ENCODE measurements around the gene AUTS2.
"Not testable (repeated sequence)": the region's sequence is repeated elsewhere in the genome, so short reads cannot be mapped to it uniquely, and the experiment has no call there.

Gene AUTS2

DNA sequence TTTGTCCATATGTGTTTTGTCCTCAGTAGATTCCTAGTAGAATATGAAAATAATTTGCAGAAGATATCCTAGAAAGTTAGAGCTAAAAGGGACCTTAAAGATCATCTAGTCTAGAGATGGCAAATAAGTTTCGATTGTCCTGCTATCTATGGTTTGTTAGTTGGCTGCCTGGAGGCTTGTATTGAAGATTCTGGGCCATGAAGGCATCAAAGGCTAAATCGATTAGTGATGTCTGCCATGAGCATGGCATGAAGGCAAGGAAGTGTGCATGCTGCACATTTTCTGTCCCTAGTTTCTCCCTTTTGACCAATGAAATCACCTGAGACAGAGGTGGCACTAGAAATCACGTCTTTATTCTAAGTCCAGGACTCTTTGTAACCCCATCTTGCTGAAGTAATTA lies 979.9 kb downstream of the AUTS2 start:
- DNase-seq, result no peak

DNA sequence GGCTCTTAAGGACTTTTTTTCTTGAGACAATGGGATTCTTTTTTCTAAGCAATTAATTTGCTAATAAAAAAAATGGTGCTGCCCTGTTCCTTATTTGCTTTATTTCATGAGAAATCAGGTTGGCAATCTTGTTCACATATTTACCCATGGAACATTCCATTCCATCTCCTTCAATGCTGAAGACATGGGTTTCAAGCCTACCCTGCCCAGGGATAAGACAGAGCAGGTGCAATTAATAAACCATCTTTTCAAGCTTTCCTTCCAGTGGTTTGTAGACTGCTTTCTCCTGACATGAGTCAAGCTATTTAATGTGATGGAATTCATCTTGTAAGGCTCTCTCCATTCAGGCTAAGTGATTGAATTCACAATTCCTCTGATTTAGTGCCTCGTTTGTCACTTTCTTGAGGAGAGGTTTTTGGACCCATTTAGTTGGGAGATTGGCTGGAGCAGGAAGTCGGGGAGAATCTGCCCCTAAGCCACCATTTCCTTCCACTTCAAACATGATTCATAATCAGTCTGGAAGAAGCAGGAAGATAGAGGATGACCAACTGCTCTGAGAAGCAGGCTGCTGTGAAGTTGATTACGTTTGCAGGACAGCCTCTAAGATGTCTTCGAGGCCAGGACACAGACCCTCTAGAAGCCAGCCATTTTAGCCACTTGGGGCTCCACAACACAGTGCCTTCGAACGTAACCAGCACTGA lies 981.3 kb downstream of the AUTS2 start:
- DNase-seq, result no peak

DNA sequence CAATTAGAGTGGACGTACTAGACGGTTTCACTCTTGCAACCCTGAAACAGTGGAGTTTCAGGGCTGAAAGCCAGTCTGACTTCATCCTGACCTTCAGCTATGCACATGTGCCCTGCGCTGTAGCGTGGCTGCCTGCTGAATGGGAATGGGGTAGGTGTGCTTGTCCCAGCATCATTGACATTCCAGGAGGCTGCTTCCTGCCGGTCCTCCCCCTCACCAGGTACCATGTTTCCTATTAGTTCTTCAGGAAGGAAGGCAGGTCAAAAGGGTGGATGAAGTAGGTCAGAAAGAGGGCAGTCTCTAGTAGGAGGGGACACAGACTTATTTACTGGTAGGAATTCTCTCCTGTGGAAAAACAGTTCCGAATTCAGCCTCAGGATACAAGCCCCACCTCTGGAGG lies 981.9 kb downstream of the AUTS2 start:
- no peak for DNase-seq

DNA sequence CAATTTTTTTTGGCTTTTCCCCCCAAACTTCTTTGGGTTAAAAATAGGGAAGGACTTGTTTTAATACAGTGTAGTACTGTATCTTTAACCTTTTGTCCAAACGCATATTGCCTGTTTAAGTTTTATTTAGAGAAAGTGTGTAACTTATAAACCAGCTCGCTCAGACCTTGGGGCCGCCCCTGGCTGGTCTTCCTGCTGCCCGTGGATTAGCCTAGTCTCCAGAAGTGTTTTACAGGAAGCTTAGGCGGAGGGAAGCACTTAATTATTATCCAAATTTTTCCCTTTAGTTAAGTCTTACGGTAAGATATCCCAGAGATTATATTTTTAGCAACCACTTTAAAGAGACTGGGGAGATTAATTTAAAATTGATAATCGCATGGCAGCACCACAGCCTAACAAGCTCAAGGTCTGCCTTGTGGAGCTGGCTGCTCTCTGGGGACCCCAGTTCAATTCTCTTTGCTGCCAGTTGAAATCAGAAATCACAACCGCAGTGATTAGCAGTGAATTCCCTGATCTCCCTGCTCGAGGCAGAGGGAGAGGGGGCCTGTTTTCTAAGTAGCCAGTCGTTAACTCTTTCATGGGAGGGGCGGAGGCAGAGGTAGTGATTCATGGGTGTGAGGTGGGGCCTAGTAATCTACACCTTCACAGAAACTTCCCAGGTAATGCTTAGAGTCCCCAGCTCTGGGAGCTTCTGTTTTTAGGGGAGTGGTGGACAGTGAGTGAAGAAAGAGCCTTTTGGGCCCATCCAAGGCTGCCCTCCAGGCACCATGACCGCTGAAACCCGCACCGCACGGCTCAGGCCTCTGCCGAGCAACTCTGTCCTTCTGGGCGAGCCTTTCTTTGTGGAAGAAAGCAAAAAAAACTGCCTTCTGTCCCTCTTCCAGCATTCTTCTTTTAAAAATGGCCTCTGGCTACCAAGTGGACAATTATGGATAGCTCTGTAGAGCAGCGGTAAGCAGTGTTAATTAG lies 984.9 kb downstream of the AUTS2 start:
- no peak for DNase-seq

DNA sequence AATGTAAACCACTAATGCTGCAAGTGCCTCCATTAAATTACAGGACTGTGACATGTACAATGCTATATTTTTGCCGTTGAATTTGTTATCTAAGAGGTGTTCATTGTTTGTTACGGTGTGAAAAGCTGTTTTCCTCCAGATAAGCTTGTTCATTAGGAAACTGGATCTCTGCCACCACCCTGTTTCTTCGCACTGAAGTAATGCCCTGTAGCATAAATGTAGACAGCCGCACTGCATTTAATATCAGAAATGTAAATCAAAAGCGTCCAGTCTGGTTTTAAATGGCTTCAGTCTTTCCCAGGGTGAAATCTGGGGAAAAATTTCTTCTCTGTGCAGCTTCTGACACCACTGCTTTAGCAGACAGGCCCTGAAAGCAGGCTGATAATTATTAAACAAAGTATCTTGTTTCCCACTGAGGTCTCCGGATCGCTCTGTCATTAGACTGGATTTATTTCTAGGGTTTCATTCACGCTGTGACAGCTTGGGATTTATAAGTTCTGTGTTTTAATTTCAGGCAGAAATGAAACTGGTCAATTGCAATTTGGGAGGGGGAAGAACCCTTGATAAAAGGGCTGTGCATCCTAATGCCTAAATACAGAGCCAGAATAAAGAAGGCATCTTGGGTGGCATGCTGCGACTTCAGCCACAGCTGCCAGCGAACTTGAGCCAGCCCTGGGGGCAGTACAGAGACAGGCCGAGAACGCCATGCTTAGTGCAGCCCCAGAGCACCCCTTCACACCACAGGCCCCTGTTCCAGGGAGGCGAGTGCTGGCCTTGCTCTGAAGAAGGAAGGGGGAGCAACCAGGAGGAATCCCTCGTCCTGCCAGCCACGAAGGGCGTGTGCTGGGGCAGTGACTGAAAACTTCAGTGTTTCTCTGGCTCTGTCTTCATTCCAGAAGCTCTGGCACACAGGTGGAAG lies 985.9 kb downstream of the AUTS2 start:
- DNase-seq, result no peak

DNA sequence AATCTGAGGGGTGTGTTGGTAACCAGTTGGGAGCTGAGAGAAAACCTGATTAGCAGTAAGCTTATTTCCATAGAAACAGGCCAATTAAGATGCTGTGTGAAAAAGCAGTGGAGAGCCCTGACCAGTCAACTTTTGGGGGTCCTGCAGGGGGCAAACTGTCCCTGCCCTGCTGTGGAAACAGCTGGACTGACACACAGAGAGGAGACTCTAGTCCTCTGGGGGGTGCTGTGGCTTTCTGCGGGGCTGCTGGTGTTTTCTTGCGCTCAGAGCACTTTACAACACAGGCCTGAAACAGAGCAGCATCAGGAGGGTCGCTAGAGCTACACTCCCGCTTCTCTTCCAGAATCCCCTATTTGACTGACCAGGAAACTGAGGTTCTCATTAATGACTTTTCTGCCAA lies 986.8 kb downstream of the AUTS2 start:
- DNase-seq, result no peak

DNA sequence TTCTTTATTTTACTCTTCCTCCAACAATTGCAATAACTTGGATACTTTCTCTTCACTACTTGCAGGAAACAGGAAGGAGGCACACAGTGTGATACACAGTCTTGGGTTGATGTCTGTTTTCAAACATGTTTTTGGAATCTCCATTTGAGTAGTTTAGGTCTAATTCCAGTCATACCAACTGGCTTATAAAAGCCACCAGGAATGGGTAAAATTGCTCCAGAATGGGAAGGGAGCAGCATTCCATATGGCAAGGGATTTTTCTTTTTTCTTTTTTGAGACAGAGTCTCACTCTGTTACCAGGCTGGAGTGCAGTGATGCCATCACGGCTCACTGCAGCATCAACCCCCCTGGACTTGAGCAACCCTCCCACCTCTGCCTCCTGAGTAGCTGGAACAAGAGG lies 988.5 kb downstream of the AUTS2 start:
- no peak for DNase-seq

DNA sequence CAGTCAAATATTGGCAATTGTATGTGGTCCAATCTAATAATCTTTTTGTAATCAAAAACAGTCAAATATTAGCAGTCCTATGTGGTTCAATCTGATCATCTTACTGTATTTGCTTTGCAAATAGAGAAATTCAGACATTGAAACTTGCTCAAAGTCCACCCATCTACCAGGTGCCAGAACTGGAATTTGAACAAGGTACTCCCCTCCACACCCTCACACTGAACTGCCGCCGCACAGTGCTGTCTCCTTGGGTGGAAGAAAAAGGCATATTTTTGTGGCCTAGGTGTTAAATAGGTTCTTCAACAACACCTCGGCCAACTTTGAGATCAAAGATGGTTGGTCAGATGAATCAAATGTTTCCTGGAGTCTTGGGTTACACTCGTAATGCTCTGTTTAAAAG lies 989.5 kb downstream of the AUTS2 start:
- no peak for DNase-seq

DNA sequence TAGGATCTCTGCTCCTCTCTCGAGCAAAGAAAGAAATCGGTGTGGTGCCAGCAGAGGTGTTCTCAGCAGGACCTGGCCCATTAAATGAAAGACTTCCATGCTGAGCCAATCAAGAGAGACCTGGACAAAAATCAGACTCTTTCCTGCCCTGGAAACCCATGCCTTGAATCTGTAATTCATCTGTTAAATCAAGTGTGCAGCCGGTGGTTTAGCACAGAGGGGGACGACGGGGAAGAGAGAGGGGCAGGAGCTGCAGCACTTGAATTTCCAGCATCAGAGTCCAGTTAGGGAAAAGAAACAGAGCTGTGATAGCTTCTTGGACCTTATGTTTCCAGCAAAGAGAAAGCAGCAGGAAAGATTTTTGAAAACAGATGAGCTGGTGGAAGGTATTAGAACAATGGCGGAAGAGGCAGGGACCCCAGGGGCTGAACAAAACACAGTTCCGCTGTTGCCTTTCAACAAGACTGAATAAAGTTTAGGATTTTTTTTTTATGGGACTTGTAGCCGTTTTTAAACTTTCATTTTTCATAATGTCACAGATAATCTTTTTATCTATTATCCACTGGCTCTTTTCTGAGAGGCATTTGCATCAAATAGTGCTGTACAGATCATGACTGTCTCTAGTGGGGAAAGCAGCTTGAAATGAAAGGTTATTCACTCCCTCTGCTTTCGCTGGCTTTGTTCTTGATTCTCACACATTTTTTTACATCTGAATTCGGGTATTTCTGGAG lies 990.1 kb downstream of the AUTS2 start:
- DNase-seq, result no peak

DNA sequence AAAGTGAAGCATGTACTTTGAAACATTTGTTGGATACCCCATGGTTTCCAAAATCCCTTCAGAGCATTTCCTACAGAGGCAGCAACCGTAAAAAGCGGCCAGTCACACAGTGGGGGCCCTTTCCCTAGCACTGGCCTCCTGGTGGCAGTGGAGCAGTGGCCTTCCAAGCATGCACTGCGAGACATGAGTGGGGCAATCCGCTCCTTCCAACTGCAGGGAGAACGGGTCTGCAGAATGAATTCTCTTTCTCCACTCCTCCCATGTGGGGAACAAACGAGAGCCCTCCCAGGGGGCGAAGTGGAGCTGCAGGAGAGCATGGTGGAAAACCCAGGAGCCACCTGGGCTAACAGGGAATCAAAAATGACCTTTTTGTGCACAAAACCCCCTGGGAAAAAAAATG lies 990.7 kb downstream of the AUTS2 start:
- no peak for DNase-seq

DNA sequence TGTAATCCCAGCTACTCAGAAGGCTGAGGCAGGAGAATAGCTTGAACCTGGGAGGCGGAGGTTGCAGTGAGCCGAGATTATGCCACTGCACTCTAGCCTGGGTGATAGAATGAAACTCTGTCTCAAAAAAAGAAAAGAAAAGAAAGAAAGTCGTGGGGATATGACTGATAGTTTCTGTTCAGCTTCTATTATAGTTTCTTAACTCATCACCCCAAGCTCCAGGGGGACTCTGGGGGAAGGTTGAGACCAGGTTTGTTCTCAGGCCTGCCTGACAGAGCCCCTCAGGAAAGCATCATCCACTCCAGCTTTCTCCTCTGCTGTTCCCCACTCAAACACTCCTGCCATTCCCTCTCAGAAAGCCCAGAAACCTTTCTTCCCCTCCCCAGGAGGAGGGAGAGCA lies 991.3 kb downstream of the AUTS2 start:
- DNase-seq, result no peak

DNA sequence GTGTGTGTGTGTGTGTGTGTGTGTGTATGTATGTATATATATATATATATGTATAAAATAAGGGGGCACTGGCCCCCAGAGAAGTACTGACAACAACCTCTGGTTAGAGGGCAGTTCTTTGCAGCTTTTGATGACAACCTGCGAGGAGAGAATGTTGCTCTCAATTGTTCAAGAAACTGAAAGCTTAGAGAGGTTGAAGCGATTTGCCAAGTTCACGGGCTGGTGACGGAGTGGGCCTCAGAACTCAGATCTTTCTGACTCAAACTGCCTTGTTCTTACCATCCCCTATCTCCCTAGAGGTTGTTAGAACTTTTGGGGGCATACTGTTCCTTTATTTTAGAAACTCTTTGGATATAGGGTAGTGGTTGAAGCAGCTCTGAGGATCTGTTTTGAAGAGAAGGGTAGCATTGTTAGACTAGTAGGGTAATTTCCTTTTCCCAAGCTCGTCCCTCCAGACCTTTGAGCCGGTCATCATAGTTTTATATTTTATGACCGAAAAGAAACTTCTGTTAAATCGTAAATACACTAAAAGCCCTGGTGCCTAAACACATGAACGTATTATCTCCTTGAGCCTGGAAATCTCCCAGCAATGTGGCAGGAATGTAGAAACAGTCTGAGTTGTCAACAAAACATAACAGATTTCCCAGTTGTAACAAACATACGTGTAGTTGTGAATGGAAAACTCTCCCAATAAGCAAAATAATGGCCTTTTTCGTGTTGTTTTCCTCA lies 992.0 kb downstream of the AUTS2 start:
- no peak for DNase-seq

DNA sequence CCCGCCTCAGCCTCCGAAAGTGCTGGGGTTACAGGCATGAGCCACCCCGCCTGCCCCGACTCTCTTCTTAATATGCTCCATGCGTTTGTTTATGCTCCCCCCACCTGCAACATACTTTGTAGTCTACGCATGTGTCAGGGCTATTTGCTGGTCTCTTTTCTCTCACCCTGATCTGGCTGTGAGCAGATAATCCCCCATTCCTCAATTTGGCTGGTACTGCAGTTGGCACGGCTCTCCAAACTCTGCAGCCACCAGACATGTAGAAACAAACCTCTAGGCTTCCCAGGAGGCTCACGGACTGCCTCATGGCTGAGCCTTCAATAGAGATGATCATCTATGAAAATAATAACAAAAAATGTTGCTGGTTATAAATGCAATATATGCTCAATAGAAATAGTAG lies 993.4 kb downstream of the AUTS2 start:
- DNase-seq, result no peak

DNA sequence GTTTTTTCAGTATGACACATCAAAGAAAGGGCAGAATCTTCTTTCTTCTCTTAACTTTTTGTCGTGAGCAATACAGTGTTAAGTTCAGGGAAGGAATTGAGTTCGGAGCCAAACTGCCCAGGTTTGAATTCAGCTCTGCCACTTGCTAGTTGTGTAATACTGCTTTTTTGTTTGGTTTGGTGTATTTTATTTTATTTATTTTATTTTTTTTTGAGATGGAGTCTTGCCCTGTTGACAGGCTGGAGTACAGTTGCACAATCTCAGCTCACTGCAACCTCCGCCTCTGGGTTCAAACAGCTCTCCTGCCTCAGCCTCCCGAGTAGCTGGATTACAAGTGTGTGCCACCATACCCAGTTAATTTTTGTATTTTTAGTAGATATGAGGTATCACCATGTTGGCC lies 993.9 kb downstream of the AUTS2 start:
- DNase-seq, result no peak

DNA sequence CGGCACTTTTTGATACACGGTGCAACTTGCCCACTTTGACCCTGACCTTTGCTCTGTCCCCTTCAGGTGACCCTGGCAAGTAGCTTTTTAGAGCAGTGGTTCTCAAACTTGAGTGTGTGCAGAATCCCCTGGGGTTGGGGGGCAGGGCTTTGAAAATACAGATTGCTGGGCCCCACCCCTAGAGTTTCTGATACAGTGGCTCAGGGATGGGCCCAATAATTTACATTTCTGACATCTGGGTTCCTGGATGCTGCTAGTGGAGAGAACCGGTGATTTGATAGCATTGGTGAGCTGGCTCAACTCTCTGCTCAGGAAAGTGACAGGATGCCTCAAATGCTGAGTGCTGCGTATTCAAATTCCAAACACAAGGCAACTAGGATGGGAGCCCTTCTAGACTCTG lies 995.9 kb downstream of the AUTS2 start:
- DNase-seq, result no peak

DNA sequence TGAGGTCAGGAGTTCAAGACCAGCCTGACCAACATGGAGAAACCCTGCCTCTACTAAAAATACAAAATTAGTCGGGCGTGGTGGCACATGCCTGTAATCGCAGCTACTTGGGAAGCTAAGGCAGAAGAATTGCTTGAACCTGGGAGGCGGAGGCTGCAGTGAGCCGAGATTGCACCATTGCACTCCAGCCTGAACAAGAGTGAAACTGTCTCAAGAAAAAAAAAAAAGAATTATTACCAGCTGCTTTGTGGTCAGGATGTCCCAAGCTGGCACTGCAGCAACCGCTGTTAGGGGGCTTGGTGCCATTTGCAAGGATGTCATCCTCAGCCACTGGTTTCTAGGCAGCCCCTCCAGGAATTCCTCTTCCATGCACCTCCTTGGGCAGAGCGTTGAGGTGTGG lies 996.6 kb downstream of the AUTS2 start:
- not testable (repeated sequence) for DNase-seq

DNA sequence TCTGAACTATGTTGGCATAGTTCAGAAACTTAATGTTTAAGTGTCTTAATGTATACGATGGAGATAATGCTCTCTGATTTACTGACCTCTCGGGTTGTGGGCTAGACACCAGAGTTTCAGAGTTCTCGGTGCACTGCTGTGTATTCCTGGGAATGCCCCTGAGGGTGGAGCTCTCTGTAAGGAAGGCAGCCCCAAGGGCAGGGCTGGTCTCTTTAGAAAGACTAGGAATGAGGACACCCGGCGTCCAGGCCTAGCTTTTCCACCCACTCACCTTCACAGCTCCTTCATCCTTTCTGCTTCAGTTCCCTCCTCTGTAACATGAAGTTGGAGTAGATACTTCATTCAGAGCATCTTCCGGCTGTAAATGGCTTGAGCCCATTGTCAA lies 997.1 kb downstream of the AUTS2 start:
- no peak for DNase-seq

DNA sequence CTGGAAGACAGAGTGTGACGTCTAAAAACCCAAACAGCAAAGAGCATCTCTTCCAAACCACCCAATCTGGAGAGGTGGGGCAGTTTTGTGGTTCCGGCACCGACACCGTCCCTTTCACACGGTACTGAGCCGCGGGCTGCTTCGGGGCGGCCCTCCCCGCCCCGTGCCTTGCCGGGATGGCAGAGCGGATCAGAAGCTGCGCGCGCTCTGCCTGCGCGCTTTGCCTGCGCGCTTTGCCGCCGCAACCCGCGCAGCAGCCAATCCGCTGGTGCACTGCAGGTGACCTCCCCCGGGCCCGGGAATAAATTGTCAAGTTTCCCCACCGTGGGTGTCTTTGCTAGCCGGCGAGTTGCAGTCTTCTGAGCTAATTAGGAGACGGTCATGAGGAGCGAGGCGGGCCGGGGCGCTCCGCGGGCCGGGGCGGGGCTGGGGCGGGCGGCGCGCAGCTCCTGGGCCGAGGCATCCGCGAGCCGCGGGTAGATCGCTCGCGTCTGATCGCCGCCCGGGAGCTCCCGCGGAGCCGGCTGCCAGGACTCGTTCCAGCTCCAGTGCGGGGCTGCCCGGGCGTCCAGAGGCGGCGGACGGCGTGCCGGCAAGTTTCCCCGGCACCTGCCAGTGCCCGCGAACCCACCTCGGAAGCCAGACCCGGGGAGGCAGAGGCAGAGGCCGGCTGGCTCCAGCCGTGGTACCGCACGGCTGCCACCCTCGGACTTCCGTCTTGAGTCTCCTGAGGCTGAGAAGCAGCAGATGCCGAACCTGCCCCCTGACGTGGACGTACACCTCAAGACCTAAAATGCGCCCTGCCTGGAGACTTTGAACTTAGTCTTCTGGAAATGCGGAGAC lies 997.7 kb downstream of the AUTS2 start:
- no peak for DNase-seq

DNA sequence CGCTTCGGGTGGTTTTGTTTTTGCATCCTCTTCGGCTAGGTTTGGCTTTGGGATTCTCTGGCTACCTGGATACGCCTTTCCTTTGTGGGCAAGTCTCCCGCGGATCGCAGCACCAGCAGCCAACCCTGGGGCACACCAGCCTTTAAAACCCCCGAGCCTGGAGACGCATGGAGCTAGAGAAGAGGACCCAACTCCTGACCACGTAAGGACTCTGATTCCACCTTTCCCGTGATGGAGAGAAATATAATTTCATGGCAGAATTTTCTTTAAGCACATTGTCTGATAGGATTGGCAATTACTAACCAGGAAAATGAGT lies 998.3 kb downstream of the AUTS2 start:
- DNase-seq, result no peak

DNA sequence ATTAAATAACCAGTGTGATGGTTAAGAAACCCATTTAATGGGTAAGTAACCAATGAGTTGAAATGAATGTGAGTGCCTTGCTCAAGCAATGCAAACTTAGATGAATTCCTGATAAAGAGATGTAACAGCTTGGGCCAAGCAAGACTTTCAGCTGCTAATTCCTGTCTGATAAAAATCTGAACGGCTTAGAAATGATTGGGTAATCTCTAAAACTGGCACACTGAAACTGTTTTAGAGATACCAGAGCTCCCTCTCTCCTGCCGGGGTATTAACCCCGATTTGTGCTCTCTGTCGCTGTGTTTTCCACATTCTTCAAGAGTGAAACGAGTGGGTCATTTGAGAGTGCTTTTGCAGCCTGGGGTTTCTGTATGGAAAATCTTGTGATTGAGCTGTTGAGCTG lies 998.8 kb downstream of the AUTS2 start:
- no peak for DNase-seq

DNA sequence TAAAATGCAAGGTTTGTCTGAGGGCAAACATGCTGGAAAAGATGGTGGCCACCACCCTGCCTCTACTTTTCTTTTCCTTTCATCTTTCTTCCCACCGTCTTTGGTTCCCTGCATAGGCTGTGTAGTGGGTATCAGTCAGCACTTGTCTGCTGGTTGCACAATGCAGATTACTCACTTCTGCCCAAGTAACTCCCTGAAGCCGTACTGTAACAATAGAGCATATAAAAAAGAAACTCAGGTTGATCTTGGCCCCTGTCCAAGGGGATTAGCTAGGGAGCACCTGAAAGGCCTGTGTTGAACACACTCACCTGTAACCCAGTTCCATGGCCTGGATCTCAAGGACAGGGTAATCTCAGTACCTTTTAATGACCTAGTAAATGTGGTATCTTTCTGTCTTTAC lies 1000.7 kb downstream of the AUTS2 start:
- DNase-seq, result no peak

Data from activated effector memory CD4-positive, alpha-beta T cell treated with anti-CD3 and anti-CD28 coated beads, Interleukin-2, amount 50 U/mL, for 16 hours (primary cell).